C4-2B (cell line): ENCODE measurements around the gene NFYC.

ENCODE experiments used
- H3K27ac ChIP-seq: fragments of 450-650 bp; 2 replicates; pipeline ENCODE4 v1.5.1; 2017
- ZFX ChIP-seq: fragments of 450-650 bp; IDR thresholded peaks from 2 replicates; pipeline ENCODE4 v1.6.1; 2017
- TF ChIP-seq, protein P1 (sequence below): fragments of 450-650 bp; conservative IDR thresholded peaks from 2 replicates; pipeline ENCODE4 v1.5.1; 2017; ENCODE audit warnings: mild to moderate bottlenecking

NFYC gene

DNA sequence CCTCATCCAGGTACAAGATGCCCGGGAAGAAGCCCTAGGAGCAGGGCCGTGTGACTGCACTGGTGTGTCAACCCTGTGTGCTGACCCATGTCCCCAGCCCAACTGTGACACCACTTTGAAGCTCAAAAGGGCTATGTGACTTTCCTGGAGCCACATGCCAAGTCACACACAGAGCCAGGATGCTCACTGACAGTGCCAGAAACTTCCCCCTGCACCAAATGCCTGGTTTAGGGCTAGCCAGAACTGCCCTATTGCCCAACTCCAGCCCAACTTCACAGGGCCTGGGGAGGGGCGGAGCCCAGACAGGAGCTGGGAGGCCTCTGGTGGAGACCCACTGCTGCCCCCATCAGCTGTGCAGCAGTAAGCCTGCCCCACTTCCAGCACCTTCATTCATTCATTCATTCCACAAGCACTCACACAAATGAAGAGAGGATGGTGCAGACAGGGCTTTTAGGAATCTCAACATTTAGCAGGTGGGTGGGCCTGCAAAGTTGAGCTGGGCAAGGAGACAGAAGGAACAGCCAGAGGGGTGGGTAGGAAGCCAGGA, 128.8 kb downstream of the NFYC start:
- no peak overlapping the region for H3K27ac ChIP-seq
- TF ChIP-seq ZFX: no peak
- TF ChIP-seq, protein P1, sequence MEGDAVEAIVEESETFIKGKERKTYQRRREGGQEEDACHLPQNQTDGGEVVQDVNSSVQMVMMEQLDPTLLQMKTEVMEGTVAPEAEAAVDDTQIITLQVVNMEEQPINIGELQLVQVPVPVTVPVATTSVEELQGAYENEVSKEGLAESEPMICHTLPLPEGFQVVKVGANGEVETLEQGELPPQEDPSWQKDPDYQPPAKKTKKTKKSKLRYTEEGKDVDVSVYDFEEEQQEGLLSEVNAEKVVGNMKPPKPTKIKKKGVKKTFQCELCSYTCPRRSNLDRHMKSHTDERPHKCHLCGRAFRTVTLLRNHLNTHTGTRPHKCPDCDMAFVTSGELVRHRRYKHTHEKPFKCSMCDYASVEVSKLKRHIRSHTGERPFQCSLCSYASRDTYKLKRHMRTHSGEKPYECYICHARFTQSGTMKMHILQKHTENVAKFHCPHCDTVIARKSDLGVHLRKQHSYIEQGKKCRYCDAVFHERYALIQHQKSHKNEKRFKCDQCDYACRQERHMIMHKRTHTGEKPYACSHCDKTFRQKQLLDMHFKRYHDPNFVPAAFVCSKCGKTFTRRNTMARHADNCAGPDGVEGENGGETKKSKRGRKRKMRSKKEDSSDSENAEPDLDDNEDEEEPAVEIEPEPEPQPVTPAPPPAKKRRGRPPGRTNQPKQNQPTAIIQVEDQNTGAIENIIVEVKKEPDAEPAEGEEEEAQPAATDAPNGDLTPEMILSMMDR: no peak
